Measurements from ENCODE around the gene DEPP1.
"Not testable (repeated sequence)": the region's sequence is repeated elsewhere in the genome, so short reads cannot be mapped to it uniquely, and the experiment has no call there.

DEPP1 gene

GRCh38 chr10:44978570-44979280 lies at the start of gene DEPP1:
DEPP1 (minus strand) TSS chr10:44978809; CDS start chr10:44978030, 779 bp downstream.
- H4K20me1 ChIP-seq = peaks cover 0 to 80% (median 17%) of the 10 kb centered on the region in 11 experiments; a peak in 11 of 22 replicates
- peak within 1 kb of the TSS; percentile 47 to 81 (median 76) for H3K27ac ChIP-seq
- H3K4me1 ChIP-seq = peaks cover 89 to 98% (median 97%) of the 10 kb centered on the region in 10 experiments
- no peaks in the 10 kb centered on the region for H3K27me3 ChIP-seq
- peak within 1 kb of the TSS; percentile 90 to 100 (median 97) for H3K4me2 ChIP-seq
- H3K9ac ChIP-seq = peak within 1 kb of the TSS; percentile 71 to 86 (median 78)
- H3K4me3 ChIP-seq = peak within 1 kb of the TSS; percentile 61 to 68 (median 64)
- H3K9me3 ChIP-seq (replicated peaks in 1 of 11) = no peaks in the 10 kb centered on the region
- peaks cover 0 to 88% (median 7%) of the 10 kb centered on the region in 11 experiments; a peak in 11 of 22 replicates for H3K36me3 ChIP-seq
- TF ChIP-seq Cebpa-rat (IDR thresholded peaks at IDR 0.05) = no peak

- Histone ChIP-seq H3K4me1 (no peaks in the 10 kb centered on the region), H3K9ac (no peak overlapping the region)
- TF ChIP-seq Cebpa-rat (IDR thresholded peaks at IDR 0.05) = no peak
Observed at GRCh38 chr10:45023426-45023825, 44.8 kb upstream of the DEPP1 start.

GRCh38 chr10:45015590-45015989 lies 37.0 kb upstream of the DEPP1 start:
- Histone ChIP-seq H3K4me2 (no peak overlapping the region), H3K4me3 (no peak overlapping the region), H4K20me1 (no peaks in the 10 kb centered on the region), H3K4me1 (no peaks in the 10 kb centered on the region), H3K9me3 (replicated peaks in 1 of 11) (no peaks in the 10 kb centered on the region; a peak in 1 of 22 replicates), H3K9ac (no peak overlapping the region), H3K36me3 (no peaks in the 10 kb centered on the region), H3K27me3 (no peaks in the 10 kb centered on the region), H3K27ac (no peak overlapping the region)
- TF ChIP-seq Cebpa-rat (IDR thresholded peaks at IDR 0.05) = no peak

More at GRCh38 chr10:45023426-45023825, 44.8 kb upstream of the DEPP1 start:
- Histone ChIP-seq H3K4me3 (no peak overlapping the region), H3K4me2 (no peak overlapping the region), H3K27ac (no peak overlapping the region), H3K36me3 (no peaks in the 10 kb centered on the region), H4K20me1 (no peaks in the 10 kb centered on the region), H3K9me3 (replicated peaks in 1 of 11) (peaks cover 11 to 25% (median 19%) of the 10 kb centered on the region in 11 experiments; a peak in 20 of 22 replicates), H3K27me3 (no peaks in the 10 kb centered on the region)

- not testable (repeated sequence) for H3K4me1 ChIP-seq; H3K4me3 ChIP-seq; H4K20me1 ChIP-seq; H3K4me2 ChIP-seq; H3K9ac ChIP-seq; H3K27me3 ChIP-seq; H3K9me3 ChIP-seq (replicated peaks in 1 of 11); H3K27ac ChIP-seq; H3K36me3 ChIP-seq
Observed at GRCh38 chr10:45014557-45014956, 35.9 kb upstream of the DEPP1 start.

GRCh38 chr10:45008524-45009161 lies 30.0 kb upstream of the DEPP1 start:
- Histone ChIP-seq H3K4me2 (peak overlapping the region in 2 of 11 experiments; percentile 23 to 26; a peak in 1 of 22 replicates), H3K27ac (no peak overlapping the region)
- TF ChIP-seq Cebpa-rat (IDR thresholded peaks at IDR 0.05) = no peak

GRCh38 chr10:45006276-45007030 lies 27.8 kb upstream of the DEPP1 start:
- Histone ChIP-seq H3K4me3 (no peak overlapping the region), H3K4me1 (peaks cover 7 to 39% (median 31%) of the 10 kb centered on the region in 10 experiments; a peak in 19 of 20 replicates), H3K9ac (0 out of 22 replicates have a peak overlapping the region, but pooled peaks of 1 of the 11 experiments have one; percentile 22), H3K27ac (peak overlapping the region in 5 of 11 experiments; percentile 3 to 41 (median 14); a peak in 1 of 22 replicates), H3K36me3 (peaks cover 23 to 44% (median 40%) of the 10 kb centered on the region in 11 experiments), H3K4me2 (peak overlapping the region in 5 of 11 experiments; percentile 28 to 69 (median 48); a peak in 9 of 22 replicates), H3K27me3 (no peaks in the 10 kb centered on the region), H3K9me3 (replicated peaks in 1 of 11) (peaks cover 26 to 40% (median 36%) of the 10 kb centered on the region in 11 experiments), H4K20me1 (peaks cover 0 to 32% (median 17%) of the 10 kb centered on the region in 11 experiments; a peak in 12 of 22 replicates)
- TF ChIP-seq Cebpa-rat (IDR thresholded peaks at IDR 0.05) = no peak

More at GRCh38 chr10:45008524-45009161, 30.0 kb upstream of the DEPP1 start:
- Histone ChIP-seq H3K9me3 (replicated peaks in 1 of 11) (peaks cover 14 to 23% (median 15%) of the 10 kb centered on the region in 11 experiments), H4K20me1 (peaks cover 0 to 30% (median 17%) of the 10 kb centered on the region in 11 experiments; a peak in 12 of 22 replicates), H3K4me1 (peaks cover 3 to 29% (median 22%) of the 10 kb centered on the region in 10 experiments; a peak in 16 of 20 replicates), H3K9ac (no peak overlapping the region), H3K36me3 (peaks cover 13 to 27% (median 23%) of the 10 kb centered on the region in 11 experiments), H3K4me3 (no peak overlapping the region), H3K27me3 (no peaks in the 10 kb centered on the region)

GRCh38 chr10:45005284-45005683 lies 26.7 kb upstream of the DEPP1 start:
- H3K4me3 ChIP-seq = no peak overlapping the region
- TF ChIP-seq Cebpa-rat (IDR thresholded peaks at IDR 0.05) = no peak

GRCh38 chr10:45004661-45005060 lies 26.1 kb upstream of the DEPP1 start:
- Histone ChIP-seq H3K4me2 (no peak overlapping the region), H4K20me1 (peaks cover 0 to 32% (median 17%) of the 10 kb centered on the region in 11 experiments; a peak in 12 of 22 replicates), H3K36me3 (peaks cover 23 to 44% (median 40%) of the 10 kb centered on the region in 11 experiments), H3K27me3 (no peaks in the 10 kb centered on the region), H3K4me1 (peaks cover 16 to 48% (median 39%) of the 10 kb centered on the region in 10 experiments), H3K9me3 (replicated peaks in 1 of 11) (peaks cover 26 to 42% (median 36%) of the 10 kb centered on the region in 11 experiments), H3K9ac (no peak overlapping the region), H3K4me3 (no peak overlapping the region), H3K27ac (no peak overlapping the region)
- no peak for TF ChIP-seq Cebpa-rat (IDR thresholded peaks at IDR 0.05)

More at GRCh38 chr10:45005284-45005683, 26.7 kb upstream of the DEPP1 start:
- Histone ChIP-seq H3K36me3 (peaks cover 23 to 44% (median 40%) of the 10 kb centered on the region in 11 experiments), H3K27ac (no peak overlapping the region), H3K9me3 (replicated peaks in 1 of 11) (peaks cover 26 to 42% (median 36%) of the 10 kb centered on the region in 11 experiments), H3K4me2 (peak overlapping the region in 4 of 11 experiments; percentile 28 to 69 (median 48); a peak in 7 of 22 replicates), H3K9ac (no peak overlapping the region), H3K4me1 (peaks cover 10 to 42% (median 33%) of the 10 kb centered on the region in 10 experiments; a peak in 19 of 20 replicates), H4K20me1 (peaks cover 0 to 32% (median 17%) of the 10 kb centered on the region in 11 experiments; a peak in 12 of 22 replicates), H3K27me3 (no peaks in the 10 kb centered on the region)
